ENCODE results near the gene MTSS2.

The MTSS2 gene

GRCh38 chr16:70685938-70686375 lies at the start of gene MTSS2:
TSS of gene MTSS2 (minus strand) at chr16:70686053. CDS start at chr16:70685791, 262 bp downstream.
- peak; percentile 74 for DNase-seq

DNA sequence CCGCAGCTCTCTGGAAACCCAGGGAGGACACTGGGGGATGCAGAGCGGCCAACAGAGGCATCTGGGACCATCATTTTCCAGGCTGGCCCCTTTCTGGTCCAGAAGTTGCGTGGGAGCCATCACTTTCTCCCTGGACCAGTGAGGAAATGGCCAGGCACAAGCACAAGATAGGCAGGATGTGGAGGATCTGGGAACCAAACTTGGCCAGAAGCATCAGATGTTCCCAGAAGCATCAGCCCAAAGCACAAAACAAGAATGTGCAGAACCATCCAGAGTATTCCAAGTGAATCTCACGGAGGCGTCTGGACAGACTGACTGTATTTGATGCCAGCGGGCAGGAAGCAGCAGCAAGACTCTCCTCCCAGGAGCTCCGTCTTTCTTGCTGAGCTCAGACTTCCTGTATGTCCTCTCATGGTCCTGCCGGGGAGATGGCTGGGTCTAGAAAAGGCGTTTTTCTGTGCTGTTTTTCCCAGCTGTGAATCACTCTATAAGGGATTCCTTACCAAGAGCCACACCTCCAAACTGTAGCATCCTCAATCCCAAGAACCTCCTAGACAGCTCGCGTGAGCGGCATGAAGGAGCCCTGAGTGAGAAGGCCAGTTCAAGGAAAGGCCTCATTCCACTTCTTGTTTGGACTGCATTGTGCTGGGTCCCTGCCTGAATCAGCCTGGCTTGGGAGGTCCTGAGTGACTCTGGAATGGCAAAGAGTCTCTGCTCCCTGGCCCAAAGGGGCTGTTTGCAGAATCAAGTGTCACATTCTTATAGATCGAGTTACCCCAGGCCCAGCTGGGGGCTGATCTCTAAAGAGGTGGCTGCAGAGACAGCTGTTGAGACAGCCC lies 49.5 kb upstream of the MTSS2 start:
- DNase-seq, result no peak

- no peak for DNase-seq
These were observed 48.8 kb upstream of the MTSS2 start for GRCh38 chr16:70734522-70735095.

- DNase-seq, result peak; percentile 79
These were observed 45.1 kb upstream of the MTSS2 start for GRCh38 chr16:70730944-70731343.

- DNase-seq, result peak; percentile 91
These were observed 44.2 kb upstream of the MTSS2 start for GRCh38 chr16:70730031-70730430.

GRCh38 chr16:70729292-70729691 lies 43.4 kb upstream of the MTSS2 start:
- DNase-seq, result no peak

- DNase-seq, result no peak
These were observed 42.3 kb upstream of the MTSS2 start for GRCh38 chr16:70728150-70728549.

DNA sequence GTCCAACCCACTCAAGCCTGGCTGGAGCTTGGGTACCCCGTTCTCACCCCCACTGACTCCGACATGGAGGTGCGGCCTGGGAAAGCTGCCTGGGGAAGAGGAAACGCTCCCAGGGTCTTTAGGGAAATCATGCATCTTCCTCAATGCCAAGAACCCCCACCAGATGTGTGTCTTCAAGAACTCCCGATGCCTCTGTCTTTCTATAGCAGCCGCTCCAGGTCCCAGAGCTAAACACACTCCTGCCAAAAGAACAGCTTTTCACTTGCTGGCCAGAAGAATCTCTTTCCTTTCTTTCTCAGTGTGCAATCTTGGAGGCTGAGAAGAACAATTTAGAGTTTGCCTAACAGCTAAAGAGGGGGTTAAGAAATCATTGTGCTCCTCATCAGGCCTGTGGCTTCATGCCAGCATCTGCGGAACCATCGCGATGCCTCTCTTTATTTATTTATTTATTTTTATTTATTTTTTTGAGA lies 41.1 kb upstream of the MTSS2 start:
- DNase-seq, result no peak

GRCh38 chr16:70725912-70726828 lies 40.3 kb upstream of the MTSS2 start:
- DNase-seq, result no peak

DNA sequence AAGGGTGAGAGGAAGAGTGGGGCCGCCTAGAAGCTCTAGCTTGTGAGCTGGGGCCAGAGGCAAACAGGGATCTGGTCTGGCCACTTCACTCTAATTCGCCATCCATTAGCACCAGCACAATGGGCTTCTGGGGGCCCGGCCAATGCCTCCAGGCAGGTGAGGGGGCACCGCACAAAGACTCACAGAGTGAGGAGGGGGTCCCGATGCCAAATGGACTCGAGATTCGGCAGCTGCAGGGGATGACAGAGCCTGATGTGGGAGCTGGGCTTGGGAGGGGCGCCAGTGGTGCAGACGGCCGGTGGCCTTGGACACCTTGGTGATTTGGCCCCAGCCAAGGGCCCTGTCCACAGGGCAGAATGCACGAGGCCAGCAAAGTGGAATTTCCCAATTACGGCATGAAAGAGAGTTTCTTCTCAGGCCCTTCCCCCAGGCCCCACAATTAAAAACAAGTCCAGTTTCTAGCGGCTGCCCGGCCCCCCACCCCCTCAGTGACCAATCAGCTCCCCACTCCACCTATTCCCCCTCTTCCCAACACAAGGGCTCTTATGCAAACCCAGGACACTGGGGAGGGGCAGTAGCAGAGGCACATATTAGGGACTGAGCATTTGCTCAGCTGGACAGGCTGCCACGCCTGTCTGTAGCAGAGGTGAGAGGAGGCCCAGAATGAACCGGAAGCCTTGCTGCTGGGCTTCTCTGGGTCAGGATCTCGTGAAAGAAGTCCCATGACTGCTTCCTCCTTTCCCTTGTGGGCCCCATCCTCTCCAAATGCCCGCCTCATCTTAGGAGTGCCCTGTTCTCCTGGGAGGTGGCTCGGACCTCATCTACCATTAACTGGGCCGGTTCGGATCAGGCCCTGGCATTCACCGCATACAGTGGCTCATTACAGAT lies 39.4 kb upstream of the MTSS2 start:
- DNase-seq, result no peak

GRCh38 chr16:70724146-70725023 lies 38.5 kb upstream of the MTSS2 start:
- no peak for DNase-seq

- no peak for DNase-seq
These were observed 37.9 kb upstream of the MTSS2 start for GRCh38 chr16:70723740-70724145.

DNA sequence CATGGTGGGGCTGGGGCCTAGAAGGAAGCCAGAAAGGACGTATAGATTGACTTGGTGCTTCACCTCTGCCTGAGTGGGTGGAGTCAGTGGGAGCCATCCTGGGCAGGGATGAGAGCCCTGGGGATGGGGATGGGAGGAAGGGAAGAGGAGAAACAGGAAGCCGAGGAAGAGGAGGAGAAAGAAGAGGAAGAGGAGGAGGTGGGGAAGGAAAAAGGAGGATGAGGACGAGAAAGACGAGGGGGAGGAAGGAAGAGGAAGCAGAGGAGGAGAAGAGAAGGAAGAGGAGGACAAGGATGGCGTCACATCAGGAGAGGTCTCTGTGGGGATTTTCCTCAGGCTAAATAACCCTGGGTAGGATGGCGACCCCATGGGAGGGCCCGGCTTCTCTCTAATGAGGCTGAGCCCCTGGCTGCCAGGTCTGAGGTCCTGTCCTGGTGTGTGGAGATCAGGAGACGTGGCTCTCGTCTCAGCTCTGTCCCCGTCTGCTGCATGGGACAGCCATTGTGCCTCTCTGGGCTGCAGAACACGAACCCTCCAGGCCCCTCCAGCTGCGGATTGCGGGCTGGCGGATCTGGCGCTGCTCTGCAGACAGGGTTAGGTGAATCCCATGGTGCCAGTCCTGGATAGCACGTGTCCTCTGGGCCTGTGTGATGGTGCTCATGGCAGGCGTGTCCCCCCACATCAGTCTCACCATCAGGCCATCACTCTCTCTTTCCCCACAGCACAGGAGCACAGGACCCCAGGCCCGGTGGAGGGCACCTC lies 35.5 kb upstream of the MTSS2 start:
- DNase-seq, result no peak

- no peak for DNase-seq
These were observed 34.8 kb upstream of the MTSS2 start for GRCh38 chr16:70720425-70721201.

GRCh38 chr16:70717065-70717464 lies 31.2 kb upstream of the MTSS2 start:
- no peak for DNase-seq

DNA sequence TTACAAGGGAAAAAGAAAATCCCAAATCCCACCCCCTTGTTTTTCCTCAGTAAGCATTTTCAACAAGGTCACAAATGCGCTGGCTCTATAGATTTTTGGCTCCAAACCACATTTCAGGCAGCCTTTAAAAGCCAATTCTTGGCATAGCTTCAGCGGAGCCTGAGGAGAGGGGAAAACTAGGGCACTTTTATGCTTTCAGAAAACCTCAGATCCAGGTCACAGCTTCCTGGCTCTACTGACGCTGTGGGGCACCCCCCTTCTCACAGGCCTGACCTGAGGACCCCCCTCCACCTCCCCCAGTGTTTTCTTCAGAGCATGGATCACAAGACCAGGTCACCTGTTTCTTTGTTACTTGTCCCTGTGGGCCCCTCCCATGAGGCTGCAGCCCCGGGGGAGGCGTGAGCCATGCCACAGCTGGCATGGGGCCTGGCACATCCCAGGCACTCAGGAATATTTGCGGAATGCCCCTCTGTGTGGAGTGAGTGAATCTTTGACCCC lies 30.1 kb upstream of the MTSS2 start:
- DNase-seq, result peak; percentile 67

- DNase-seq, result peak; percentile 93
These were observed 29.4 kb upstream of the MTSS2 start for GRCh38 chr16:70715055-70715858.

DNA sequence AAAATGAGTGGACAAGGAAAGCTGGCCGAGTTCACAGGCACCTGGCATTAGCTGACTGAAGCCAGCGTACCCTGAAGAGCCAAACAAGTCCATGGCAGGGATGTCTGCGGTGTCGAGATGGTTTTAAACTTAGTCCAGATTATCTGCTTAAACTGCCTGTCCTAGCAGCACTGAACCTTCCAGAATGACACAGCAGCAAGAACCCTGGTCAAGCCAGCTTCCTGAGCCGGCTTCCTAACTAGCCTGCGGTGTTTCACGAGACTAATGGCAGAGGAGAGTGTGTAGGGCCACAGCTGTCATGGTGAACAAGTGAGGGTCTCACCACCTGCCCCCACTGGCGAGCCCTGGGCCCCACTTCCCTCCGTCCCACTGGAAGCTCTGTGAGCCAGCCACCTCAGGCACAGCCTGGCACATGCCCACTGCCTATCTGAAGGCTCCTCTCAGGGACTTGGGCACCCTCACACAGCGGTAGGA lies 28.8 kb upstream of the MTSS2 start:
- DNase-seq, result no peak
